Cerebellar nuclear complex (tissue), 1 donor: ENCODE results near the gene TFDP1.
A peak's percentile ranks its signal among the peaks of the same experiment; 100 is the strongest.
"Not testable (repeated sequence)": the region's sequence is repeated elsewhere in the genome, so short reads cannot be mapped to it uniquely, and the experiment has no call there.

Experiments used
- DNase-seq, 2 experiments: peaks; one replicate each; lab custom pipeline; 2025; lab: John Stamatoyannopoulos, UW

TFDP1 gene

GRCh38 chr13:113551081-113552000, 33.2 kb upstream of the TFDP1 start:
- peak in 1 of 2 experiments; percentile 7 for DNase-seq

GRCh38 chr13:113552079-113552478, 32.5 kb upstream of the TFDP1 start:
- no peak for DNase-seq

- no peak for DNase-seq
Observed at GRCh38 chr13:113552786-113553434, 31.6 kb upstream of the TFDP1 start.

- DNase-seq, result no peak
Observed at GRCh38 chr13:113553511-113554332, 30.8 kb upstream of the TFDP1 start.

GRCh38 chr13:113554333-113554700, 30.2 kb upstream of the TFDP1 start:
- no peak for DNase-seq

- DNase-seq, result no peak
Observed at GRCh38 chr13:113555141-113555540, 29.4 kb upstream of the TFDP1 start.

GRCh38 chr13:113557013-113557412, 27.5 kb upstream of the TFDP1 start:
- DNase-seq, result no peak

- no peak for DNase-seq
Observed at GRCh38 chr13:113558461-113558860, 26.1 kb upstream of the TFDP1 start.

- no peak for DNase-seq
Observed at GRCh38 chr13:113559061-113559460, 25.5 kb upstream of the TFDP1 start.

- DNase-seq, result no peak
Observed at GRCh38 chr13:113559901-113560644, 24.5 kb upstream of the TFDP1 start.

- DNase-seq, result no peak
Observed at GRCh38 chr13:113560645-113561416, 23.7 kb upstream of the TFDP1 start.

GRCh38 chr13:113561417-113562084, 23.0 kb upstream of the TFDP1 start:
- DNase-seq, result no peak

GRCh38 chr13:113562085-113562749, 22.3 kb upstream of the TFDP1 start:
- peak; percentile 16 to 87 for DNase-seq

- DNase-seq, result no peak
Observed at GRCh38 chr13:113562844-113563243, 21.7 kb upstream of the TFDP1 start.

- DNase-seq, result not testable (repeated sequence)
Observed at GRCh38 chr13:113563511-113563910, 21.0 kb upstream of the TFDP1 start.

- DNase-seq, result no peak
Observed at GRCh38 chr13:113564331-113565023, 20.1 kb upstream of the TFDP1 start.

GRCh38 chr13:113565526-113566226, 18.9 kb upstream of the TFDP1 start:
- DNase-seq, result no peak

- no peak for DNase-seq
Observed at GRCh38 chr13:113566227-113566561, 18.4 kb upstream of the TFDP1 start.

GRCh38 chr13:113567681-113568080, 16.9 kb upstream of the TFDP1 start:
- no peak for DNase-seq
